Karpas-422 (cell line): ENCODE measurements around the gene SLC1A2. TPM values are rescaled to one million over a fixed set of nuclear protein-coding genes. Genes with fewer than 3 reads are reported as not detected.

Experiments
- DNase-seq: peaks from one replicate; pipeline ENCODE4 v3.0.0-alpha.2; 2015
- H2AFZ ChIP-seq: fragments of 200-600 bp; sonication (generic); 2 replicates; pipeline ENCODE4 v1.6.1; 2014; ENCODE audit warnings: antibody characterized with exemption, low read length, mixed read lengths
- H3K27ac ChIP-seq: fragments of 200-600 bp; sonication (generic); 2 replicates; pipeline ENCODE4 v1.5.1; 2014; ENCODE audit warnings: mild to moderate bottlenecking, low read length, moderate library complexity
- H3K27me3 ChIP-seq: fragments of 200-600 bp; sonication (generic); 2 replicates; pipeline ENCODE4 v1.6.1; 2014; ENCODE audit warnings: low read length, mixed read lengths
- H3K36me3 ChIP-seq: fragments of 200-600 bp; sonication (generic); 2 replicates; pipeline ENCODE4 v1.6.1; 2014; ENCODE audit warnings: low read length, mixed read lengths; ENCODE audit not compliant: insufficient read depth
- H3K4me1 ChIP-seq: fragments of 200-600 bp; sonication (generic); 2 replicates; pipeline ENCODE4 v1.6.1; 2014; ENCODE audit warnings: mild to moderate bottlenecking, low read length, mixed read lengths
- H3K4me2 ChIP-seq: fragments of 200-600 bp; sonication (generic); 2 replicates; pipeline ENCODE4 v1.6.1; 2014; ENCODE audit warnings: low read length, low read depth, mild to moderate bottlenecking; ENCODE audit not compliant: poor library complexity, severe bottlenecking
- H3K4me3 ChIP-seq: fragments of 200-600 bp; sonication (generic); 2 replicates; pipeline ENCODE4 v1.5.1; 2014; ENCODE audit warnings: mild to moderate bottlenecking, antibody characterized with exemption, low read length, mixed read lengths
- H3K79me2 ChIP-seq: fragments of 200-600 bp; sonication (generic); 2 replicates; pipeline ENCODE4 v1.6.1; 2014; ENCODE audit warnings: mild to moderate bottlenecking, low read length, mixed read lengths
- H3K9ac ChIP-seq: fragments of 200-600 bp; sonication (generic); 2 replicates; pipeline ENCODE4 v1.6.0; 2014; ENCODE audit warnings: low read length
- H3K9me2 ChIP-seq: fragments of 200-600 bp; sonication (generic), shearing (Covaris generic); replicated peaks from 2 replicates; pipeline ENCODE4 v1.6.0; 2014; ENCODE audit warnings: mild to moderate bottlenecking, low read length, moderate library complexity; ENCODE audit not compliant: insufficient read depth
- H3K9me3 ChIP-seq: fragments of 300-700, 200-600 bp; sonication (generic); 2 replicates; pipeline ENCODE4 v1.6.1; 2014; ENCODE audit warnings: low read length, mixed read lengths
- H4K20me1 ChIP-seq: fragments of 200-600 bp; sonication (generic); 2 replicates; pipeline ENCODE4 v1.6.1; 2014; ENCODE audit warnings: mild to moderate bottlenecking, antibody characterized with exemption, low read length, low read depth; ENCODE audit not compliant: insufficient read depth
- total RNA-seq: library from RNA; depleted of rRNA; stranded (reverse); fragments of >200 nt; shearing (Covaris generic); gene quantifications from 2 replicates; pipeline ENCODE4 v1.2.3, GENCODE V29; 2014; ENCODE audit warnings: low replicate concordance

SLC1A2 gene
- total RNA-seq, 1 experiment from 2014 or later = not detected

GRCh38 chr11:35366798-35367197, 52.6 kb downstream of the SLC1A2 start:
- no peak overlapping the region for H3K9ac ChIP-seq
- no peaks in the 10 kb centered on the region for H3K79me2 ChIP-seq
- no peaks in the 10 kb centered on the region for H3K9me3 ChIP-seq
- no peak overlapping the region for H3K4me2 ChIP-seq
- no peaks in the 10 kb centered on the region for H4K20me1 ChIP-seq
- H2AFZ ChIP-seq = no peak overlapping the region
- no peaks in the 10 kb centered on the region for H3K36me3 ChIP-seq
- no peaks in the 10 kb centered on the region for H3K9me2 ChIP-seq
- no peaks in the 10 kb centered on the region for H3K4me1 ChIP-seq
- H3K27ac ChIP-seq = no peak overlapping the region
- DNase-seq = no peak
- H3K27me3 ChIP-seq = no peaks in the 10 kb centered on the region
- no peak overlapping the region for H3K4me3 ChIP-seq

- no peak for DNase-seq
- no peaks in the 10 kb centered on the region for H3K79me2 ChIP-seq
- no peak overlapping the region for H3K27ac ChIP-seq
- no peaks in the 10 kb centered on the region for H3K27me3 ChIP-seq
- no peaks in the 10 kb centered on the region for H3K9me3 ChIP-seq
- no peaks in the 10 kb centered on the region for H4K20me1 ChIP-seq
- H3K36me3 ChIP-seq = no peaks in the 10 kb centered on the region
- no peak overlapping the region for H2AFZ ChIP-seq
- H3K4me1 ChIP-seq = no peaks in the 10 kb centered on the region
- no peak overlapping the region for H3K9ac ChIP-seq
- no peak overlapping the region for H3K4me3 ChIP-seq
- H3K4me2 ChIP-seq = no peak overlapping the region
- H3K9me2 ChIP-seq = no peaks in the 10 kb centered on the region
These were observed 53.4 kb downstream of the SLC1A2 start for GRCh38 chr11:35365961-35366360.

GRCh38 chr11:35365395-35365794, 54.0 kb downstream of the SLC1A2 start:
- no peak overlapping the region for H3K9ac ChIP-seq
- H3K36me3 ChIP-seq = no peaks in the 10 kb centered on the region
- no peaks in the 10 kb centered on the region for H3K9me2 ChIP-seq
- DNase-seq = no peak
- H3K4me1 ChIP-seq = no peaks in the 10 kb centered on the region
- no peaks in the 10 kb centered on the region for H3K27me3 ChIP-seq
- H3K79me2 ChIP-seq = no peaks in the 10 kb centered on the region
- H3K4me2 ChIP-seq = no peak overlapping the region
- no peak overlapping the region for H2AFZ ChIP-seq
- no peak overlapping the region for H3K4me3 ChIP-seq
- H4K20me1 ChIP-seq = no peaks in the 10 kb centered on the region
- no peaks in the 10 kb centered on the region for H3K9me3 ChIP-seq
- H3K27ac ChIP-seq = no peak overlapping the region

- no peaks in the 10 kb centered on the region for H3K79me2 ChIP-seq
- H3K27ac ChIP-seq = no peak overlapping the region
- H3K4me2 ChIP-seq = no peak overlapping the region
- H3K4me1 ChIP-seq = no peaks in the 10 kb centered on the region
- H3K9ac ChIP-seq = no peak overlapping the region
- H3K4me3 ChIP-seq = no peak overlapping the region
- no peak for DNase-seq
- H4K20me1 ChIP-seq = no peaks in the 10 kb centered on the region
- no peaks in the 10 kb centered on the region for H3K9me3 ChIP-seq
- no peaks in the 10 kb centered on the region for H3K27me3 ChIP-seq
- H2AFZ ChIP-seq = no peak overlapping the region
- no peaks in the 10 kb centered on the region for H3K36me3 ChIP-seq
- no peaks in the 10 kb centered on the region for H3K9me2 ChIP-seq
These were observed 55.2 kb downstream of the SLC1A2 start for GRCh38 chr11:35363854-35364780.

GRCh38 chr11:35363246-35363801, 56.0 kb downstream of the SLC1A2 start:
- Histone ChIP-seq H2AFZ (no peak overlapping the region), H4K20me1 (no peaks in the 10 kb centered on the region)

GRCh38 chr11:35362521-35362980, 56.8 kb downstream of the SLC1A2 start:
- no peaks in the 10 kb centered on the region for H3K79me2 ChIP-seq
- H3K9me2 ChIP-seq = no peaks in the 10 kb centered on the region
- H3K36me3 ChIP-seq = no peaks in the 10 kb centered on the region
- H3K27me3 ChIP-seq = no peaks in the 10 kb centered on the region
- no peak overlapping the region for H2AFZ ChIP-seq
- no peaks in the 10 kb centered on the region for H3K4me1 ChIP-seq
- H3K4me3 ChIP-seq = no peak overlapping the region
- H3K9ac ChIP-seq = no peak overlapping the region
- no peak overlapping the region for H3K4me2 ChIP-seq
- no peak overlapping the region for H3K27ac ChIP-seq
- no peak for DNase-seq
- H3K9me3 ChIP-seq = no peaks in the 10 kb centered on the region
- no peaks in the 10 kb centered on the region for H4K20me1 ChIP-seq

More at GRCh38 chr11:35363246-35363801, 56.0 kb downstream of the SLC1A2 start:
- H3K9me3 ChIP-seq = no peaks in the 10 kb centered on the region
- DNase-seq = no peak
- no peak overlapping the region for H3K9ac ChIP-seq
- no peaks in the 10 kb centered on the region for H3K36me3 ChIP-seq
- H3K4me1 ChIP-seq = no peaks in the 10 kb centered on the region
- H3K79me2 ChIP-seq = no peaks in the 10 kb centered on the region
- H3K4me2 ChIP-seq = no peak overlapping the region
- no peaks in the 10 kb centered on the region for H3K27me3 ChIP-seq
- H3K9me2 ChIP-seq = no peaks in the 10 kb centered on the region
- H3K27ac ChIP-seq = no peak overlapping the region
- H3K4me3 ChIP-seq = no peak overlapping the region

GRCh38 chr11:35360055-35360530, 59.3 kb downstream of the SLC1A2 start:
- Histone ChIP-seq H3K4me3 (no peak overlapping the region), H4K20me1 (no peaks in the 10 kb centered on the region)

GRCh38 chr11:35359321-35360054, 59.9 kb downstream of the SLC1A2 start:
- Histone ChIP-seq H2AFZ (no peak overlapping the region), H3K4me2 (no peak overlapping the region), H3K27me3 (no peaks in the 10 kb centered on the region), H3K9ac (no peak overlapping the region), H3K27ac (no peak overlapping the region), H4K20me1 (no peaks in the 10 kb centered on the region), H3K9me3 (no peaks in the 10 kb centered on the region), H3K79me2 (no peaks in the 10 kb centered on the region), H3K9me2 (no peaks in the 10 kb centered on the region), H3K36me3 (no peaks in the 10 kb centered on the region), H3K4me1 (no peaks in the 10 kb centered on the region), H3K4me3 (no peak overlapping the region)
- DNase-seq = no peak

More at GRCh38 chr11:35360055-35360530, 59.3 kb downstream of the SLC1A2 start:
- Histone ChIP-seq H3K36me3 (no peaks in the 10 kb centered on the region), H3K4me2 (no peak overlapping the region), H3K9ac (no peak overlapping the region), H3K27ac (no peak overlapping the region), H3K9me2 (no peaks in the 10 kb centered on the region), H3K79me2 (no peaks in the 10 kb centered on the region), H2AFZ (no peak overlapping the region), H3K4me1 (no peaks in the 10 kb centered on the region), H3K9me3 (no peaks in the 10 kb centered on the region), H3K27me3 (no peaks in the 10 kb centered on the region)
- DNase-seq = no peak
